Ishikawa (cell line): ENCODE data around the gene SRRM3.

Experiments
- CEBPB ChIP-seq: IDR thresholded peaks from 2 replicates; pipeline ENCODE4 v1.6.1; 2012
- CREB1 ChIP-seq: IDR thresholded peaks from 2 replicates; pipeline ENCODE4 v1.6.1; 2012; ENCODE audit warnings: low read depth
- EGR1 ChIP-seq: IDR thresholded peaks from 2 replicates; pipeline ENCODE4 v1.6.1; 2012
- EP300 ChIP-seq: IDR thresholded peaks from 2 replicates; pipeline ENCODE4 v1.6.1; 2012; ENCODE audit warnings: borderline replicate concordance
- FOXM1 ChIP-seq: IDR thresholded peaks from 2 replicates; pipeline ENCODE4 v1.6.1; 2012; ENCODE audit warnings: low read depth, borderline replicate concordance
- MAX ChIP-seq: IDR thresholded peaks from 2 replicates; pipeline ENCODE4 v1.6.1; 2012
- NFIC ChIP-seq: IDR thresholded peaks from 2 replicates; pipeline ENCODE4 v1.6.1; 2012
- RAD21 ChIP-seq: IDR thresholded peaks from 2 replicates; pipeline ENCODE4 v1.6.1; 2012; ENCODE audit warnings: low read depth
- REST ChIP-seq: IDR thresholded peaks from 2 replicates; pipeline ENCODE4 v1.6.1; 2012; ENCODE audit warnings: low read depth, mild to moderate bottlenecking
- TAF1 ChIP-seq: IDR thresholded peaks from 2 replicates; pipeline ENCODE4 v1.6.1; 2012; ENCODE audit warnings: low read depth, mild to moderate bottlenecking
- TCF12 ChIP-seq: IDR thresholded peaks from 2 replicates; pipeline ENCODE4 v1.6.1; 2012; ENCODE audit warnings: low read depth
- TEAD4 ChIP-seq: IDR thresholded peaks from 2 replicates; pipeline ENCODE4 v1.6.1; 2012
- USF1 ChIP-seq: IDR thresholded peaks from 2 replicates; pipeline ENCODE4 v1.6.1; 2012
- YY1 ChIP-seq: IDR thresholded peaks from 2 replicates; pipeline ENCODE4 v1.6.1; 2012; ENCODE audit warnings: low read depth
- ZBTB7A ChIP-seq: IDR thresholded peaks from 2 replicates; pipeline ENCODE4 v1.6.1; 2012; ENCODE audit warnings: low read depth

SRRM3 gene

GRCh38 chr7:76246804-76247389 is 45.2 kb downstream of the SRRM3 start:
- TF ChIP-seq MAX = no peak
- no peak for TF ChIP-seq YY1
- TF ChIP-seq CEBPB = no peak
- TF ChIP-seq RAD21 = no peak
- no peak for TF ChIP-seq EP300
- no peak for TF ChIP-seq EGR1
- TF ChIP-seq REST = no peak
- no peak for TF ChIP-seq FOXM1
- TF ChIP-seq NFIC = no peak
- no peak for TF ChIP-seq ZBTB7A
- TF ChIP-seq USF1 = no peak
- no peak for TF ChIP-seq CREB1
- no peak for TF ChIP-seq TAF1
- TF ChIP-seq TEAD4 = no peak
- no peak for TF ChIP-seq TCF12

GRCh38 chr7:76247938-76248337 is 46.2 kb downstream of the SRRM3 start:
- TF ChIP-seq EP300 = no peak
- TF ChIP-seq USF1 = no peak
- no peak for TF ChIP-seq ZBTB7A
- no peak for TF ChIP-seq NFIC
- no peak for TF ChIP-seq RAD21
- TF ChIP-seq TCF12 = no peak
- no peak for TF ChIP-seq TEAD4
- TF ChIP-seq CEBPB = no peak
- TF ChIP-seq TAF1 = no peak
- no peak for TF ChIP-seq REST
- no peak for TF ChIP-seq CREB1
- TF ChIP-seq FOXM1 = no peak
- TF ChIP-seq MAX = no peak
- TF ChIP-seq YY1 = no peak
- no peak for TF ChIP-seq EGR1

- TF ChIP-seq TAF1 (no peak), CREB1 (no peak), EP300 (no peak), REST (no peak), CEBPB (no peak), MAX (no peak), YY1 (no peak), FOXM1 (no peak), NFIC (no peak), EGR1 (no peak), ZBTB7A (no peak), TCF12 (no peak), USF1 (no peak), RAD21 (no peak), TEAD4 (no peak)
Observed at GRCh38 chr7:76252021-76252420, 50.3 kb downstream of the SRRM3 start.
